Measurements from ENCODE around the gene RIPK4.

DNA sequence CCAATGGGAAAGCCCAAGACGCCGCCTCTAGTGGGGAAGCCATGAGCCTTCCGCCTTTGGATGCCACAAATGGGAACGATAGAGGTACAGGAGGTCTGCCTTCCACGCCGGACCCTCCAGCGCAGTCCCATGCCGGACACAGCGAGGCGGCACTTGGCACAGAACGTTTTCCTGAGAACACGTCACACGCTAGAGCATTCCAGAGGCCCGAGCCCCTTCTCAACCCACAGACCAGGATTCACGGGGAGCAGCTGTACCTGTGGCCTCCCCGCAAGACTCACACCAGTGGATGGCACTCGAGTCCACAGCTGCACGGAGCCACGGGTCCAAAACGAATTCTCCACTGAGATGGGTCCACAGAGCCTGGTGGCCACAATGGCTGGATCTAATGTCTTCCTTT lies 31.5 kb upstream of the RIPK4 start:
- TF ChIP-seq POLR2AphosphoS5 (IDR thresholded peaks at IDR 0.05; ENCODE audit: borderline replicate concordance, low read depth, low read length), result no peak
- TF ChIP-seq FOXP2 (optimal IDR thresholded peaks at IDR 0.05; ENCODE audit: control extremely low read depth, extremely low read length, insufficient read depth), result no peak
- TF ChIP-seq EZH2 (IDR thresholded peaks at IDR 0.05), result no peak

Measured in SK-N-MC (cell line).